GM19239 (cell line): ENCODE data around the gene P2RX3.

Experiments
- DNase-seq: peaks from one replicate; pipeline ENCODE4 v3.0.0; 2011; ENCODE audit warnings: low spot score; ENCODE audit not compliant: insufficient read length
- FAIRE-seq: peaks from 2 replicates; lab custom pipeline; 2011; peaks lifted over from hg19 to GRCh38; lab: Jason Lieb, UNC

Gene P2RX3

GRCh38 chr11:57364851-57365660 lies 26.9 kb downstream of the P2RX3 start:
- DNase-seq = no peak
- FAIRE-seq = no peak

GRCh38 chr11:57368106-57368844 lies 30.1 kb downstream of the P2RX3 start:
- FAIRE-seq = no peak
- DNase-seq = no peak

DNA sequence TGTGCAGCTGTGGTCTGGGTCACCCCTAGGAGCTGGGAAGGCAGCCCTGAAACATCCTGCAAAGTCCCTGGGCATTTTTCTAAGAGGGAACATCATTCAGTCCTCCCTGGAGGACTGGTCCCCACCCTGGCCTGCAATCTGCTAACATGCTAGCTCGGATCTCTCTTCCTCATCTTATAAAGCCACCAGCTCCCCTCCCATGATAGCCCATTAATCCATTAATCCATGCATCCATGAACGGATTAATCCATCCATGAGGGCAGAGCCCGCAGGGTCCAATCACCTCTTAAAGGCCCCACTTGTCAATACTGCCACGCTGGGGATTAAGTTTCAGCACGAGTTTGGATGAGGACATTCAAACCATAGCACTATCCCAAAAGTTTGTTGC lies 30.7 kb downstream of the P2RX3 start:
- FAIRE-seq (no peak), DNase-seq (no peak)

DNA sequence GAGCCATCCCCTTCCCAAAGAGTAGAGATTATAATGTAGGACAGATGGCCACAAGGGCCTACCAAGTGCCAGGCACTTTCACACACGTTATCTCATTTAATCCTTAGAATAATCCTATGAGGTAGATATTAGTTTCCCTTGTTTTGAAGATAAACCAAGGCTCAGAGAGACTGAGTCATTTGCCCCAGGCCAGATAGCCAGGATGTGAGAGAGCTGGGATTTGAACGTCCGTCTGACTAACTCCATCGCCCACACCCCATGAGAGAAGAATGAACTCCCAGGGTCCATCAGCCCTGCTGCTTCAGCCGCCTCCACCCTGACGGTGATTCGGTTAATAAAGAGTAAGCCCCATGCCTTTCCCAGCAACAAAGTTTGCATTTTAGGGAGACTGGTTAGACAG lies 32.1 kb downstream of the P2RX3 start:
- DNase-seq (no peak), FAIRE-seq (no peak)

DNA sequence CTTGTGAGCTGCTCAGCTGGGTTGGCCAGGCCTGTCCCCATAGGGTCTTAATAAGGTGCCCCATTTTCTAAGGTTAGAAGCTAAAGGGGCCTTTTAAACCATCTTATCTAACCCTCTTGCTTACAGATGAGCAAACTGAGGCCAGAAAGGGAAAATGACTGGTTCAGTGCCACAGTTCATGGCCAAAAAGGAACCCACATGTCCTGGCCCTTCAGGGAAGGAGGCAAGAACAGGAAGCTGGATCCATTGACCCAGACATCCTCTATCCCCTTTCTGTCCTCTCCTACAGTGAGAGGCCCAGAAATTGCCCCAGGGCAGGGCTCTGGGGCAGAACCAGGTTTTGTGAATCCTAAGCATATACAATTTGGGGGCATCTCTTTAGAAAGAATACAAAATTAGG lies 32.8 kb downstream of the P2RX3 start:
- no peak for FAIRE-seq
- DNase-seq = no peak

- DNase-seq = no peak
- no peak for FAIRE-seq
These were observed 35.0 kb downstream of the P2RX3 start for GRCh38 chr11:57373146-57373545.

DNA sequence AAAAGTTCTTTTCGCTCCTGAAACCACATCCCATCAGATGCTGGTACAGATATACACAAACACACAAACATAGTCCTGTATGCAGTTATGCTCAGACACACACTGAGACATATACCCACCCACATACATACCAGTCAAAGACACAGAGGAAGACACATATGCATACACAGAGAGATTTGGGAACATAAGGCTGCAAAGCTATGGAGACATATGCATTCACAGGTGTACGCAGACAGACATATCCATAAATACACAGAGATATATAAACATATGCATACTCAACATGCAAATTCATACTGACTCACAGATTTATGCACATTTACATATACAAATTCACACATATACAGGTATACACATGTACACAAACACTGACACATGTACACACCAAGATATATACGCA lies 36.8 kb downstream of the P2RX3 start:
- FAIRE-seq = no peak
- DNase-seq = no peak

DNA sequence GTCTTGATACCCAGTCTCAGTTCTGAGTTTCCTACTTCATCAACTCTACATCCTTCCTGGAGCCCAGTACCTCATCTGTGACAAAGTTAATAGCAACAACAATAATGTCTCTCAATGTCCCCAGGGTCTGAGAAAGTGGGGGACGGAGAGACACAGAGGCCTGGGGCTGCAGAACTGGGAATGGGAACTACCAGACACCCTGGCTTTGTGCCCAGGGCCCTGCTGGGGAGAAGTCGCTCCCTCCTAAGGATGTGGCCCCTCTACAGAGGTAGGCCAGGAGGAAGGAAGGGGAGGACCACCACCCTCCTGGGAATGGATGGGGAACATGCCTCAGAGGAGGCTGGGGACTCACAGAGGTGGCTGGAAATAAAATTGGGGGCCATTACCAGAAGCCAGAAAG lies 37.3 kb downstream of the P2RX3 start:
- FAIRE-seq (no peak), DNase-seq (no peak)

DNA sequence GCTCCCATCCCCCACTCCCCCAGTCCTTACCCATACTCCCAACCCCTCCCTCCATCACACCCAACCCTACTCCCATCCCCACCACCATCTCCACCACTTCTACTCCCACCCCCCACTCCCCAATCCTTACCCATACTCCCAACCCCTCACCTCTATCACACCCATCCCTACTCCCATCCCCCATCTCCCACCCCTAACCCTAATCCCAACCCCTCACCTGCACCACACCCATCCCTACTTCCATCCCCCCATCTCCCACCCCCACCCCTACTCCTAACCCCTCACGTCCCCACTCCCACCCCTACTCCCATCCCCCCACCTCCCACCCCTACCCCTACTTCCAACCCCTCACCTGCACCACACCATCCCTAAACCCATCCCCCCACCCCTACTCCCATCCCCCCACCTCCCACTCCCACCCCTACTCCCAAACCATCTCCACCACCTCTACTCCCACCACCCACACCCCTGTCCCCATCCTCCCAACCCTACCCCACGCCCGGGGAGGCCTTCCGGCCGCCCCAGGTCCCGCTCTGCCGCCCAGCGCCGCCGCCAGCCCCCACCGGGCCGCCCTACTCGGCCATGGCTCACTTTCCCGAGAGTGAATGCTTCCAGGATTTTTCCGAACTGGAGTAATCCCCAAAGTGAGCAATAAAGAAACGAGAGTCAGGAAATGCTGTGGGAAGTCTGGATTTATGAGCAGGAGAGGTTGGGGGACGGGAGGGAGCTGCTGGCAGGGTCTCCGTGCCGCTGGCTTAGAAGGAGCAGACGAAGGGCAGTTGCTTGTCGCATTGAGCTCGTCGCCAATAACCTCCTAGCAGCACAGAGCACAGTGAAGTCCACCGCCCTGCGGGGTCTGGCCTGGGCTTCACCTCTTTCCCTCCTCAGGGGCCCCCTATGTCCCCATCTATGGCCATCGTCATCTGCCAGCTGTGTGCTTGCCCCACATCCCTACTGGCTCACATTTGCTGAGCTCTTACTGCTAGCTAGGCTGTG lies 38.2 kb downstream of the P2RX3 start:
- no peak for DNase-seq
- FAIRE-seq = no peak

GRCh38 chr11:57377107-57377506 lies 39.0 kb downstream of the P2RX3 start:
- FAIRE-seq (no peak), DNase-seq (no peak)

DNA sequence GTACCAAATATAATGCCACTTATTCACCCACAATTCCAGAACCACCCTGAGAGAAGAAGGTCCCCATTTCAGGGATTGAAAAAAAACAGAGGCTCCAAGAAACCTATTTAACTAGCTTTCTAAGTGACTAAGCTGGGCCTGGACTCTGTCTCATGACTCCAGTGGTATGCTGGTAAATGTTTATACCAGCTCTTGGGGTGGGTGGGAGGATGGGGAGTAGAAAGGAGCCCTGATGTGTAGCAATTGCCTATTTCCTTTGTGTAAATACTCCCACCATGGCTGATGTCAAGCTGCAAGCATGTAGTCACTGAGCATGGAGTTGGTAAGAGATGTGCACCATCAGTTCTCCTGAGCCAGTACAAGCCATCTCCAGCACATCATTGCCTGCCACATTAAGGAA lies 40.0 kb downstream of the P2RX3 start:
- DNase-seq (no peak), FAIRE-seq (no peak)

GRCh38 chr11:57379732-57380131 lies 41.6 kb downstream of the P2RX3 start:
- DNase-seq = no peak

GRCh38 chr11:57380975-57381374 lies 42.8 kb downstream of the P2RX3 start, which contains the start of gene PRG3:
Gene PRG3 (minus strand): TSS chr11:57381150. CDS start chr11:57380708, 442 bp downstream.
- DNase-seq (no peak), FAIRE-seq (no peak)

More at GRCh38 chr11:57379732-57380131, 41.6 kb downstream of the P2RX3 start:
- FAIRE-seq = no peak

DNA sequence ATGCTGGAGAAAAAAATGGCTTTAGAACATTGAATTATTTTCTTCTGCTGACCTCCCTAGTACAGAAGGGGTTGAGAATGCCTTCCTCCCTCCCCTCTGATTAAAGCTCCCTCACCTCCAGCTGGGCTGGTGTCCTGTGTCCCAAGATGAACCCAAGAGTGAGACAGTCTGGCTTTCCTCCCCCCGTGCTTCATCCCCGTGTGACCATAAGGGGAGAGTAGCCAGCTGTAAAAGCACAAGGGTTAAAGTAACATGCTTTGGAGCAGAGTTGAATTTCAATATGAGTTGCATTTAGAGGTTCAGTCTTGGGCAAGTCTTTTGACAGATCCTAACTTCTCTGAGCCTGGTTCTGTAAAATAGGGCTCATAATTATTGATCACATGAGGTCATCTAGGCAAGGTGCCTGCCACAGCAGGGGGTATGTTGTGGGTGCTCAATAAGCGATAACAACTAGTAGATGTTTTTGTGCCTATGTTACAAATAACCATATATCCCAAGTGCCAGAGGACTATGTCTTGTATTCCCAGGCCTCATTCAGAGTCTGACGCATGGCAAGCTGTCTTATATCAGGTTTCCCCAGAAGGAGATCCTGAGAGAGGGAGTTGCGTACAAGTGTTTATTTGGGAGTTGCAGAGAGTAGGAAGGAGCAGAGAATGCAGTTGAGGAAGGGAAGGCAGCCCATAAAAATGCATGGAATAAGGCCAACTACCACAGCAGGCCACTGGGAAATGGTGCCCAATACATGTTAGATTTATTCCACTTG lies 48.2 kb downstream of the P2RX3 start:
- FAIRE-seq = no peak
- DNase-seq = no peak

DNA sequence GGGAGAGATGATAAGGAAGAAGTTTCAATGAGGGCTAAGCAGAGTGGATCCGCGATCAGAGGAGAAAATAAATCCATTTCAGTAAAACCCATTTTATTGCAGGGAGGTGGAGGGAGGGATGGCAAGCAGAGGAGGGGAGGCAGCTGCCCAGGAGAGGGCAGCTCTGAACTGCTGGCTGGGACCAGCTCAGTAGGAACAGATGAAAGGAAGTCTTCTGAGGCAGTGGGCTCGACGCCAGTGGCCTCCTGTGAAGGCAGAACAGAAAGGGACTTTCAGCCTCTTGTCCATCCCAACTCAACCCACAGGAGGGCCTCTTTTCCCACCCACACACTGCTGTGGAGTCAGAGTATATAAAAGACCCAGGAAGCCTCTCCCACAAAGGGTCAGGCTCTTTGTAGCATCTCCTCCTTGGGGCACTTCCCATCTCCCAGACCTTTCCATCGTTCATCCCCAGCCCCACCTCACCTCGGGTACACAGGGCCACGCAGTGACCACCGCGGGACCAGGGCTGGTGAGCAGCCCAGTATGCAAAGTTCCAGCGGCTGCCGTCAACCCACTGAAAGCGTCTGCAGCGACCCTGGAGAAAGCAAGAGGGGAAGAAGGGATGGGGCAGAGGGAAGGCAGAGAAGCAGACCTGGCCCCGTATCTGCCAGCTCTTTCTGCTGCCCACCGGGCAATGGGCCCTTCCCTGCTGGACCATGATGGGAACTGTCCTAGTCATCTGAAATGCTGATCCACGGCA lies 49.3 kb downstream of the P2RX3 start:
- DNase-seq = no peak
- FAIRE-seq = no peak

DNA sequence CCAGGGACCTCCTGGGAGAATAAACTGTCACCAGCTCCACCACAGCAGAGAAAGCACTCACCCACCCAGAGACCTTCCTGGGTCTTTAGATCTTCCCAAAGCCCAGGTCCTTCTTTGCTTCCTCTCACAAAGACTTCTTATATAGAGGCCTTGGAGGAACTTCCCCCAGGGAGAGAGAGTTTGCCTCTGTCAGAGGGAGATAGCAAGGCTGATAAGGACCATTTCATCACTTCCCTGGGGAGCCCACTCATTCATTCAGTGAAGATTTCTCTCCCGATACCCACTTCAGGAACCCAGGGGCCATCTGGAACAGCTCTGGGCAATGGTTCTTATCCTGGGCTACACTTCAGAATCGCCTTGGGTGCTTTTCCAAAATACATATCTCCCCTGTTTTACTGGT lies 52.4 kb downstream of the P2RX3 start, which contains the start of gene PRG2:
PRG2 (minus strand) TSS at position 116 of the 400 bp plus-strand sequence. CDS start 706 bp downstream, outside the sequence.
- FAIRE-seq (no peak), DNase-seq (no peak)

DNA sequence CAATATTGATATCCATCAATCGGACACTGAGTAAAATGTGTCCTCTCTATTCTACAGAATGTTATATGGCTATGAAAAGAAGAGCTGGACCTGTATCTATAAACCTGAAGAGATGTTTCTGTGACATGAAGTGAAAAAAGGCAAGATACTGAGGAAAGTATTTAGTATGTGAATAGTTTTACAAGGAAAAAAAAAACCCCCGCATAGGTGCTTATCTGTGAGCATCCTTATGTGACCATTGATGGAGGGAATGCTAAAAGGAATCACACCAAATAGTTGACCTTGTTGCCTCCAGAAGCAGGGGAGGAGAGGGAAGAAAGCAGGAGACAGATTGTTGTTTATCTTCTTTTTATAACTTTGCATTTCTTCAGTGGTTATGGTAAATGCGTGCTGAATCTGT lies 53.0 kb downstream of the P2RX3 start:
- DNase-seq (no peak), FAIRE-seq (no peak)

- DNase-seq (no peak), FAIRE-seq (no peak)
These were observed 53.4 kb downstream of the P2RX3 start for GRCh38 chr11:57391539-57391938.
